ENCODE data around the gene LRP1B.

The LRP1B gene

DNA sequence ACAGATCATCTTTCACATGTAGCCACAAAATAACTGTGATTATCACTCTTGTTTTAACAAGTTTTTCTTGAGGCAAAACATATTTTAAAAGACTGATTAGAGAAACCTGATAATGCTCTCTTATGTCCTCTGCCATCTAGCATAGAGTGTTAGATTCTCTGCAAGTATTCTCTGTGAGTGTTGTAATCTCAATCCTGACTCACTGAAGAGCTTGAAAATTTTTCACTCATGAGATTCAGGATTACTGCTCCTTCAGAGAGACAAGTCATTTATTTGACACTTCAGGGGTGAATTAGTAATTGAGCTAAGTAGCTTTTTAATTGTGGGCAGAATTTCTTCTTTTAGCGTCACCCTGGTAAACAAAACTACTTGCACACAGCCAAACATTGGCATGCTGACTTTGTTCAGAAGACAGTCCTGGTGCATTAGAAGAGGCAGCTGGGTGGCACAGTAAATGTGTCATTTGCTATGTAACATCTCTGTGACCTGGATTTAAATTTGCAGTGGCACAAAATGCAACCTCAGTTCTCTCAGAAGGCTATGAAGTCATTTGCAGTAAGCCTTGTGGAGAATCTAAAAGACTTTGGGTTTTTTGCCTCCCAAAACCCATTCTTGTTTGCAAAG, 172.9 kb downstream of the LRP1B start:
- DNase-seq (ENCODE audit: low read depth, low spot score) = no peak

DNA sequence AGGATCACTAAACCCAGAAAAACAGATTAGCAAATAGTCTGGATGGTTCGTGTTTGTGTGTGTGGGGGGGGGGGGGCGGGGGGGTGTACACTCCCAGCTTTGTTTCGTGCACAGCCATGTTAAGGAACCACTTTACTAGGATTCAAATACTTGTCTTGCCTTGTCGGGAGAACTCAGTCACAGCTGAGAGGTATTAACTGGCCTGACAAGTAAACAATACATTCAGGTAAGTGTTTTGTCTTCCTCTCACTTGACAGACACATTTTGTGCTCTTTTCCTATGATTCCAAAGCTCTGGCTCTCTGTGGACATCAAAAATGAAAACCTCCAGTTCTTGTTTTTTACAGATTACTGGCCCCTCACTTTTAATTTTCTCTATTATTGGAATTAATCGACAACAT, 173.5 kb downstream of the LRP1B start:
- DNase-seq (ENCODE audit: low read depth, low spot score) = no peak

DNA sequence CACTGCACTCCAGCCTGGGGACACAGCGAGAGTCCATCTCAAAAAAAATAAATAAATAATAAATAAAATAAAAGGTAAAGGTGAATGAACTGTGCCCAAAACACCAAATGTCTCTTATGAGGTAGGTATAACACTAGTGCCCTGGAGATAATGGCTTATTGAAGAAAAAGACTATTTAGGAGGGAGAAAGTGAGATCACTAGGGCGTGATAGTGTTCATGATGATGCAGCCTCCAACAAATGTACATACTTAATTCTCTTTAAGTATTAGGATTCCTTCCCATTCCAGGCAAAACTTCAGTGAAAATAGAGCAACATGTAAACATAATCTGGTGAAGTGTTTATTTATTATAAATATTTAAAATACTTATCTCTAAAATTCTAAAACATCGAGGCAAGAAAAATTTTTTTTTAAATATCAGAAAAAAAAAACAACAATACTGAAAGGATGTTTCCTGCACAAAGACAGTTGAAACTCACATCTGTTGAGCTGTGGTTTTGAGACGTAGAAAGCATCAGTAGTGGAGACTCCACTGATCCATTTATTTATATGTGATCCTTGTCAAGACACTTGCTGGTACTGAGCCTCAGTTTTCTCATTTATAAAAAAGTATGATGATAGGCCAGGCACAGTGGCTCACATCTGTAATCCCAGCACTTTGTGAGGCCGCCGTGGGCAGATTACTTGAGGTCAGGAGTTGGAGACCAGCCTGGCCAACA, 183.3 kb downstream of the LRP1B start:
- no peak for DNase-seq (ENCODE audit: low read depth, low spot score)

GRCh38 chr2:141946016-141946415, 184.8 kb downstream of the LRP1B start:
- no peak for DNase-seq (ENCODE audit: low read depth, low spot score)

DNA sequence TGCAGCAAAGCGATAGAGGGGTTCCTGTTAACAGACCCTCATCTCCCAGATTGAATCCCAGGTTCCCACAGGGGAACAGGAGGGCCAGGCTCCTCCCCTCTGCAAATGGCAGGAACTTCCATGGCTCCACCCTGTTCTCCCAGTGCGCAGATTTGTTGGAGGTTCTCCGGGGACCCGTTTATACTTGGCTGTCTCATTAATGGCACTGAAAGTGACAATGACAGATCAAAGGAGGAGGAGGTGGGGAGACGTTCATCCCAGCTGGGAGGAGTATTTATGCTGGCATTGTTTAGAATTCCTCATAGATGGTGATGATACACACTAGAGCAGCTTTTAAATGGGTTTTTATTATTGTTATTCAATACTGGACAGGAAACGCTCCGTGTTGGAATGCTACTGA, 186.9 kb downstream of the LRP1B start:
- no peak for DNase-seq (ENCODE audit: low read depth, low spot score)

- DNase-seq (ENCODE audit: low read depth, low spot score) = no peak
These were observed 188.6 kb downstream of the LRP1B start for GRCh38 chr2:141942006-141942789.

DNA sequence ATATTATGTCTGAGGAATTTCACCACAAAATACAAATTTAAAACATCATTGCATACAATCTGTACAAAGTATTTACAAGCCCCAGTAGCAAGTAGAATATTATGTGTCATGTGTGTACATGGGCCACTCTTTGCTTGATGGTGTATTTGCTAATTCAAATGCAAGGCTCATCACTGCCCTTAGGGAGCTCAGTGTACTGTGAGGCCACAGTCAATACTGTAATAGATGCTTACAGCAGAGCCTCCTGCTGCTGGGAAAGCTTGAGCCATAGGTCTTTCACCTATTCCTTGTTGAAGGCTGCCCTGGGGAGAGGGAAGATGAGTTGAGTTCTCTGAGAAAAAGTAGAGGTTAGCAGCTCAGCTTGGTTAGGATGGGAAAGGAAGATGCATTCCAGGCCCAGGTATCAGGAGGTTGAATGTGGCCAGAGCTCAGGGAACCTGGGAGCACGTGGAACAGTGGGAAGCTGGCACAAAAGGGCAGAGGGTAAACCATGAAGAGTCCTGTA, 189.6 kb downstream of the LRP1B start:
- DNase-seq (ENCODE audit: low read depth, low spot score) = no peak

GRCh38 chr2:141940709-141941108, 190.1 kb downstream of the LRP1B start:
- no peak for DNase-seq (ENCODE audit: low read depth, low spot score)

DNA sequence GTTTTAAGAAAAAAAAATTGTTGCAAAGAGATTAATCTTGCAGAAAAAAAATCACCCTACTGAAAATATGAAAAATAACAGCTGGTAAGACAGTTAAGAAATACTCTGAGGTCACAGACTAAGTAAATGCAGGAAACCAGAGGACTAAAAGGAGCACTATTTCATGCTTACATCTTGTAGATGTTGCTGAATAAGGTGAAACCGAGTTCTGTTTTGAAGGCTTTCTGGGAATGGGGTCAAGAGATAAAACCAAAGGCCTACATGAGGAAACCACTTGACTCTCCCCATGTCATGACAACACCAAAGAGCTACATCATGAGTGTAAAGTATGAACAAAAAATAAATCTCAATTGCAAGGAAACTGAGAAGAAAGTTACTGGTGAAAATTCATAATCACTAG, 197.6 kb downstream of the LRP1B start:
- no peak for DNase-seq (ENCODE audit: low read depth, low spot score)

DNA sequence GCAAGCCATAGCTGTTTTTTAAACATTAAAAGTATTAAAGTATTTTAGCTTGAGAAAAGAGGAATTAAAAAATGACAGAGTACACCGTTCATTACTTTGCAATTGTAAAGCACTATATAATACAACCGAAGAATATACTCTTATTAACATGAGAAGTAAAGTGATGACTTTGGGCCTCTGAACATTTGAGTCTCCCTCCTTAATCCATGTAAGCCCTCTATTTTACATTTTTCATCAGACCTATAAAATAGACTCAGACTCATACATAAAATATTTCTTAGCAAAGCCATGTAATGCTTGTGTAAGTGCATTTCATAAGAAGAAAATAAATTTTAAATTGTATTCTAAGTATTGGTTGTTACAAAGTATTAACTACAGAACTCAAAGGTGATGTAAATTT, 198.6 kb downstream of the LRP1B start:
- no peak for DNase-seq (ENCODE audit: low read depth, low spot score)

GRCh38 chr2:141931797-141932196, 199.0 kb downstream of the LRP1B start:
- DNase-seq (ENCODE audit: low read depth, low spot score) = no peak

GRCh38 chr2:141930803-141931202, 200.0 kb downstream of the LRP1B start:
- no peak for DNase-seq (ENCODE audit: low read depth, low spot score)

DNA sequence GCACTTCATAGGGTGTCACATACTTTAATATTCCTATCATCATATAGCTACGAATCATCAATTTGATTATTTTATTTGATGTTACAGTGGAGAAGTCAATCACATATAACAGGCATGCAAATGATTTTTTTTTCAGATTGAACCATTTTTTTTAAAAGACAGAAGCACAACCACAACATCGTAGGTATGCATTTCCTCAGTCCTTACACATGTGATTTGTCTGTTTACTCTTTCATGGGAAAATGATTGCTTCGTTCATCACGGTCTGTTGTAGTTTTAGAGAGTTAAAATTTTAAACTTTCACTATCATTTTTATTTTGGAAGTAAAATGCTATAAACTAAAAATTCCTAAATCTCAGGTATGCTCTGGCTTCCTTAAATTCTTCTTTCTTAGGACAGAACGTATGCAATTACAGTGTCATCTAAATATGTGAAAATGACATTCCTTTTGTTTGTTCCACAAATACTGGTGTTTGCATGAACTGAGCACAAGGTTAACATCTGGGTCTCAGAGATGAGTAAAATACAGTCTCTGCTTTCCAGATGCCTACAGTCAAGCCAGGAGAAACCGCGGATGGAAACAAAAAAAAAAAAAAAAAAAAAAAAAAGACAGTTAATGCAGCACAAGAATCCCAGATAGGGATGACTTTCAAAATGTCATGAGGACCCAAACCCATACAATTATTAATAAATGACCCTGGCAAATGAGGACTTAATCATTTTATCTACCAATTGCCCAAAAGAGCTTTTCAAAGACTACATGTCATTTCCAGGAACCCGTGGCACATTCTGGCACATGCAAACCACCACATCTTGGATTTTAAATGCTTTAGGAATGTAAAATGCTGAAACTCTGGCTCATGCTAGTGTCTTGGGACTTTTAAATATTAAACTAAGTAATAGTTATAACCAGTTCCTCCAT, 201.2 kb downstream of the LRP1B start:
- DNase-seq (ENCODE audit: low read depth, low spot score) = no peak

- DNase-seq (ENCODE audit: low read depth, low spot score) = no peak
These were observed 202.3 kb downstream of the LRP1B start for GRCh38 chr2:141928476-141928875.

GRCh38 chr2:141927536-141927935, 203.3 kb downstream of the LRP1B start:
- DNase-seq (ENCODE audit: low read depth, low spot score) = no peak

- no peak for DNase-seq (ENCODE audit: low read depth, low spot score)
These were observed 205.3 kb downstream of the LRP1B start for GRCh38 chr2:141925511-141925910.

- DNase-seq (ENCODE audit: low read depth, low spot score) = no peak
These were observed 207.2 kb downstream of the LRP1B start for GRCh38 chr2:141923657-141924056.

DNA sequence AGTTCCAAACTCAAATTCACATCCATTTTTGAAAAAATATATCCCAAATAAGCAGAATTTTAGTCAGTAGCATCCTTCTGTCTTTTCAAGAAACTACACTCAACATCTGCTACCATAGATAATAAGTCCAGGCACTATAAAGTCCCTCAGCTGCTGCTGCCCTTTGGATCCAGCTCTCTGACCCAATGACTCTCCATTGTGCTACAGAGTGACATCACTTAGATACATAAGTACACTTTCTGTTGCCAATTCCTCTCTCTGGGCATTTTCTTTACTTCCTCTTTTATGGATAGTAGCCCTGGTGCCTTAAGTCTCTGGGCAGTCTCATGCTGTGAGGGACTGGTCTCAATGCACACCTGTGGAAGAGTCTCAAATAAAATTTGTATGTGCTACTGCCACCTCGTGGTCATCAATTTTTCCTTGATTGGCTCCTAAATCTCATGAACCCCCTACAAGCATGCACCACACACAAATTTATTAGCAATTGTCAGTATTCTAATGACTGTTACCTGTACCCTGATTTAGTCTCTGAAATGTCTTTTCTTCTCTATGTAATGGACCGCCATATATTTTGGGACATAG, 219.2 kb downstream of the LRP1B start:
- peak; percentile 69 for DNase-seq (ENCODE audit: low read depth, low spot score)

DNA sequence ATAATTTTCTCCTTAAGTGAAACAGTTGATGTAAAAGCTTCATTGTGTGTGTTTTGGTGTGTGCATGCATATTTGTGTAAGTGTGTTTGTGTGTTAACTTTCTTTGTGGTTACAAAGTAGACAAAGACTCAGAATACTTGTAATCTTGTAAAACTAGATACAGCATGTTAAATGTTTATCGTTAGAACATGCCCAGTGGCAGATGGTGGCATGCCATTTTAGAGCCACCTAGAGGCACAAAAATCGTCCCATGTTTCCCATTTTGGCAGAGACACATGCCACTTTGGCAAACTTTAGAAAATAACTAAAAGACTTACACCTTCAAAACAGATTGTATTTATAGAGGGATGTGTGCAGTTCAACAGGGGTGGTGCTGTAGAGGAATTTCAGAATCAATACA, 224.1 kb downstream of the LRP1B start:
- DNase-seq (ENCODE audit: low read depth, low spot score) = no peak

DNA sequence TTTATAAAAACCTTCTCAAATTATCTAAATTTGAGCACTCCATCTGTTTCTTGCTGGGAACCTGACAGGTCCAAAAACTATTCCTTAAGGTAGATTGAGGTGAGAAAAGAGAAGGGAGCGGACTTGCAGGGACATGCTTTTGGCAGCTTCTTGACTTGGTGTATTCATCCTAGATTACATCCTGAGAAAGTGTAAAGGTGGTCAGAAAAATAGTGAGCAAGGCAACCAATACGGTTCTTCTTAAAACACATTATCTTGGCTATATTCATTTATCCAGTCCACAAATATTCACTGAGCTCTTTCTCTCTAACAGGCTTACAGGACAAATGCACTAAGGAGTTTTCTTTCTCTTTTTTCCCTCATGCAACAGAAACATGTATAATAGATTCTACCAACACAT, 230.0 kb downstream of the LRP1B start:
- no peak for DNase-seq (ENCODE audit: low read depth, low spot score)

DNA sequence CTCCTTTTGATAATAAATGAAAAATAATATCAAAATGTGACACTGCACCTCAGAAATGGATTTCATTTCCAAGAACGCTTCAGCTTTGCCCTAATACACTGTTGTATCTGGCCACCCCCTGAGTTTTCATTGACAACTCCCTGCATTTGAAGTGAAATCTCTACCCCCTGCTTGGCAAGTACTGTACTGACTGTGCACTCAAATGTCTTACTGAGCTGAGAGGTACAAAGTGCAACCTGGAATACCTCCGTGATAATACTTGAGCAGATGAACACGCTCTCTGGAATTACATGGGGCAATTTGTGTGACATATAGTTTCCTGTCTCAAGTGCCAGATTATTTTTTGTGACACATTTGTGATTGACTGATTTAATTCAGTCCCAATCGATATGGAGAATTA, 231.1 kb downstream of the LRP1B start:
- DNase-seq (ENCODE audit: low read depth, low spot score) = no peak
